NCI-H524 (cell line): ENCODE results near the gene OR2S2.
A peak's percentile ranks its signal among the peaks of the same experiment; 100 is the strongest.

Experiments
- DNase-seq, 2 experiments: peaks; one replicate each; lab custom pipeline; 2025; lab: John Stamatoyannopoulos, UW

OR2S2 gene

DNA sequence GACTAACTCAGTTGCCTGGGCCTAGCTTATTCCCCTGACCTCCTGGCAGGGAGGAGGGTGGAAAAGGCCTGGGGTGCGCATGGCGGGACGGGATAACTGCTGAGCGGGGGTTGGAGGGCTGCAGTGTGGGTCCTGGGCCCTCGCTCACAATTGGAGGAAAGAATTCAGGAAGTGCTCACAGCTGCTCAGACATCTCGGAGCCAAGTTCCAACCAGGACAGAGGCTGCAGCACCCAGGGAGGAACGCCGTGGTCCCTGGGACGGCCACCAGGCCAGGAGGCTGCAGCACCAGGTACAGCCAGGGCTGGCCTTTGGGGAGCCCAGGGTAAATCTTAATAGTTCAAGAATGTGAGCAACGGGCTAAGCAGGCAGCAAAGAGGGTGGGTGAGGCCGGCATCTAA is 48.7 kb downstream of the OR2S2 start, which contains the start of gene SPAAR:
Gene SPAAR, plus strand, starts transcription at position 217 of the 400 bp plus-strand sequence. CDS start 974 bp downstream, outside the sequence.
- no peak for DNase-seq

DNA sequence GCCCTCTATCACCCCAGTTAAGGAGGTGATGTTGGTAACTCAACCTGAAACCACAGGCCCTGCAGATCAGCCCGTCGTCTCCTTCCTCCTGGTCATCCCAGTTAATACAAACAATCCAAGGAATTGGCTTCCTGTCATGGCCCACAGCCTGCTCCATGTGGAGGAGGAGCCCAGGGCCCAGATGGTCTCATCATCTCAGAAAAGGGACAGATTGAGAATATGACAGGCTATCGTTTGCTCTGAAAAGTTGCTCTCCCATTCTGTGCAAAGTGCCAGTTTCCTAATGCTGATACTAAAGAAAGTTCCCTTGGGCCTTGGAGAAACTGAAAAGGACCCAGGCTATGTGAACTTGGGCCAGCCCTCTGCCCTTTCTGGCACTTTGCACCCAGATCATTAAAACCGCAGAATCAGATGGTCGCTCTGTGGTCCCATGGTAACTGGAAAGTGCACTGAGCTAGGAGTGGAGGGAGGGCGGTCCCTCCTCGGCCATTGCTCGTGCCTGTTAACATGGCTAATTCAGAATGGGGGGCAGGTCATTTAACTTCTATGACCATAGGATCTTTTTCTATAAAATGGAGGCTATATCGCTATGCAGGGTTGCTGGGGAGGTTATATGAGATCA is 49.3 kb downstream of the OR2S2 start:
- DNase-seq, result peak; percentile 6 to 67

DNA sequence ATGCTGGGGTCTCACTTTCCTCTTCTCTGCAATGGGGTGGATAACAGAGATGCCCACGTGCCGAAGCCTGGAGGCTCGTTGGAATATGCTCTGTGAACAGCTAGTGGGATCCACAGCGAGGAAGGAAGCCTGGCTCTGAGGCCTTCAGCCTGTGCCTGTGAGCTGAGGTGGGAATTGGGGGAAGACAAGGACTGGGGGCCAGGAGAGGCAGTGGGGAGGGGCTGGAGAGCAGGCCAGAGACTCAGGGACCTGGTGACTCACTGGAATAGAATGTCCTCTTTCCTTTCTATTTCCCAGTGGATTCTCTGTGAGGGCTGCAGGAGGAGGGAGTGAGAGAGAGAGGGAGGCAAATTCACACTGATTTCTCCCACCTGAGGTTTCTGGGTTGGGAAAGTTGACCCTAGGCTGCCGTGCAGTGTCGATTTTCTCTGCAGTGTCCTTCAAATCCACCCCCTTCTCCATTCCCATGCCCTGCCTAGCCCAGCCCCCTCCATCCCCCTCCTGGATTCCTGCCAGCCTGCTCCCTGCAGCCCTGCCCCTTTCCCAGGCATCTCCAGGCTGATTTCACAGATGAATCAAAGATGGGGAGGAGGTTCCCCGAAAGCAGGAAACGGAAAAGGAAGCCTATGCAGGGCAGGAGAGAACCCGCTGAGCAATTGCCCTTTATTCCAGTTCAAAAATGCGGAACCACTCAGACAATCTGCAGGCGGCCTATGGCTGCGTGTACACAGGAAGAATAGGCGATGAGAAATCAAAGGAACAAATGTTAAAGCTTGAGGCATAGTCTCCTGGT is 50.0 kb downstream of the OR2S2 start:
- peak; percentile 14 to 67 for DNase-seq
